Aorta (tissue), 5 donors: ENCODE data around the gene GMDS. TPM values are rescaled to one million over a fixed set of nuclear protein-coding genes. Genes with fewer than 3 reads are reported as not detected.

Experiments used
- ATAC-seq: fragments of 200-7000 bp; cut with Tn5 transposase; one replicate; pipeline ENCODE4 v1.9.1; 2022; ENCODE audit warnings: moderate library complexity; ENCODE audit not compliant: low FRiP score
- DNase-seq, 2 donors: peaks; one replicate each; pipeline ENCODE4 v3.0.0-alpha.2; 2020
- H3K27ac ChIP-seq, 2 donors: one replicate each; pipeline ENCODE4 v1.5.1; 2013; ENCODE audit warnings: low read length in 2 of 2, mild to moderate bottlenecking in 2 of 2, moderate library complexity in 2 of 2, control low read depth in 1 of 2, inconsistent platforms in 1 of 2, low read depth in 1 of 2
- H3K27me3 ChIP-seq, 2 donors: one replicate each; pipeline ENCODE4 v1.6.1; 2013; ENCODE audit warnings: control low read depth in 1 of 2, low read length in 1 of 2, mild to moderate bottlenecking in 1 of 2, moderate library complexity in 1 of 2; ENCODE audit not compliant: insufficient read depth in 2 of 2, control insufficient read depth in 1 of 2
- H3K36me3 ChIP-seq, 2 donors: one replicate each; pipeline ENCODE4 v1.6.1; 2013; ENCODE audit warnings: control low read depth in 1 of 2, low read length in 1 of 2, mild to moderate bottlenecking in 1 of 2; ENCODE audit not compliant: insufficient read depth in 2 of 2, control insufficient read depth in 1 of 2
- H3K4me1 ChIP-seq, 2 donors: one replicate each; pipeline ENCODE4 v1.6.1; 2013; ENCODE audit warnings: low read length in 2 of 2, control low read depth in 1 of 2, mild to moderate bottlenecking in 1 of 2, moderate library complexity in 1 of 2; ENCODE audit not compliant: insufficient read depth in 2 of 2, control insufficient read depth in 1 of 2
- H3K4me3 ChIP-seq, 2 donors: one replicate each; pipeline ENCODE4 v1.5.1; 2013; ENCODE audit warnings: low read length in 2 of 2, control low read depth in 1 of 2, mild to moderate bottlenecking in 1 of 2
- H3K9me3 ChIP-seq: one replicate; pipeline ENCODE4 v1.6.1; 2013; ENCODE audit warnings: mild to moderate bottlenecking, low read length; ENCODE audit not compliant: control insufficient read depth
- WGBS, 2 donors: extraction: QIAGEN DNeasy Blood & Tissue Kit; methylation state at CpG; one replicate each; pipeline ENCODE4 v1.1.7; 2013; 5-methylcytosine and 5-hydroxymethylcytosine counted together
- intact Hi-C, 2 donors: fragments of 100-400 bp; cut with DNase I; formaldehyde crosslinking; loops; one replicate each; pipeline versions ENCODE4 v1.14.2 to v1.15.0; 2022
- polyA plus RNA-seq, 2 donors: library from polyadenylated mRNA; stranded (reverse); fragments of 200-250 nt; gene quantifications; one replicate each; pipeline ENCODE4 v1.2.3, GENCODE V29; 2013
- total RNA-seq, 2 donors: library from RNA; stranded (reverse); fragmentation: NEBNext Ultra II Directional; extraction: Animal tissue kit (Norgen Biotek cat#: 25700); gene quantifications; one replicate each; pipeline ENCODE4 v1.2.1, GENCODE V29; 2021
- donor health status: healthy with polysubstance abuse.
- donor health status: Bipolar disorder and iron deficiency.
- donor health status: DM: no; HTN: no; CAD: no.
- donor health status: DM: no; HTN: no; CAD: no.
- donor health status: DM: yes; HTN: yes; CAD: no.

Gene GMDS
- total and polyA plus RNA-seq, 4 donors: 66.1 to 138 (median 84.9) TPM

- no peak for DNase-seq
- WGBS, 2 donors: 80 to 83% methylated on average over 2 of the region's 2 CpGs
- H3K27me3 ChIP-seq: no peaks in the 10 kb centered on the region
Measured at GRCh38 chr6:2073476-2073875, 171.9 kb downstream of the GMDS start.

GRCh38 chr6:2072453-2072852, 173.0 kb downstream of the GMDS start:
- no peaks in the 10 kb centered on the region for H3K36me3 ChIP-seq

More at GRCh38 chr6:2073476-2073875, 171.9 kb downstream of the GMDS start:
- ATAC-seq: no peak
- Histone ChIP-seq H3K4me1 (no peaks in the 10 kb centered on the region), H3K36me3 (no peaks in the 10 kb centered on the region), H3K4me3 (no peak overlapping the region), H3K9me3 (no peaks in the 10 kb centered on the region), H3K27ac (no peak overlapping the region)
- intact Hi-C loops: no loop called here

GRCh38 chr6:2063547-2063946, 181.9 kb downstream of the GMDS start:
- H3K9me3 ChIP-seq: no peaks in the 10 kb centered on the region
- no peak overlapping the region for H3K27ac ChIP-seq
- H3K27me3 ChIP-seq: no peaks in the 10 kb centered on the region
- H3K36me3 ChIP-seq: no peaks in the 10 kb centered on the region
- DNase-seq: no peak
- no peak overlapping the region for H3K4me3 ChIP-seq
- no peak for ATAC-seq
- H3K4me1 ChIP-seq: no peaks in the 10 kb centered on the region
- 8 to 13% methylated on average over 3 of the region's 3 CpGs for WGBS, 2 donors
- intact Hi-C loops: no loop called here

More at GRCh38 chr6:2072453-2072852, 173.0 kb downstream of the GMDS start:
- ATAC-seq: no peak
- no peak for DNase-seq
- Histone ChIP-seq H3K27me3 (no peaks in the 10 kb centered on the region), H3K9me3 (no peaks in the 10 kb centered on the region), H3K27ac (no peak overlapping the region), H3K4me1 (no peaks in the 10 kb centered on the region), H3K4me3 (no peak overlapping the region)
- intact Hi-C loops: no loop called here

GRCh38 chr6:2061880-2062279, 183.5 kb downstream of the GMDS start:
- Histone ChIP-seq H3K27ac (no peak overlapping the region), H3K27me3 (no peaks in the 10 kb centered on the region), H3K36me3 (no peaks in the 10 kb centered on the region), H3K9me3 (no peaks in the 10 kb centered on the region), H3K4me3 (no peak overlapping the region), H3K4me1 (no peaks in the 10 kb centered on the region)
- ATAC-seq (no peak), DNase-seq (no peak)
- WGBS, 2 donors: 84 to 93% methylated on average over 3 of the region's 3 CpGs
- intact Hi-C loops: no loop called here

GRCh38 chr6:2055911-2056310, 189.5 kb downstream of the GMDS start:
- Histone ChIP-seq H3K4me1 (no peaks in the 10 kb centered on the region), H3K4me3 (no peak overlapping the region), H3K9me3 (no peaks in the 10 kb centered on the region), H3K27ac (no peak overlapping the region), H3K36me3 (no peaks in the 10 kb centered on the region), H3K27me3 (no peaks in the 10 kb centered on the region)
- intact Hi-C loops: no loop called here
- ATAC-seq (no peak), DNase-seq (no peak)

GRCh38 chr6:2055143-2055542, 190.3 kb downstream of the GMDS start:
- intact Hi-C loops: no loop called here
- H3K4me1 ChIP-seq: no peaks in the 10 kb centered on the region
- H3K27ac ChIP-seq: no peak overlapping the region
- ATAC-seq (no peak), DNase-seq (no peak)
- H3K9me3 ChIP-seq: no peaks in the 10 kb centered on the region
- 83 to 87% methylated on average over 1 of the region's 1 CpG for WGBS, 2 donors
- H3K27me3 ChIP-seq: no peaks in the 10 kb centered on the region
- no peaks in the 10 kb centered on the region for H3K36me3 ChIP-seq
- H3K4me3 ChIP-seq: no peak overlapping the region

GRCh38 chr6:2054516-2055067, 190.8 kb downstream of the GMDS start:
- Histone ChIP-seq H3K27me3 (no peaks in the 10 kb centered on the region), H3K27ac (no peak overlapping the region), H3K4me1 (no peaks in the 10 kb centered on the region), H3K4me3 (no peak overlapping the region), H3K9me3 (no peaks in the 10 kb centered on the region), H3K36me3 (no peaks in the 10 kb centered on the region)
- ATAC-seq (no peak), DNase-seq (no peak)
- intact Hi-C loops: no loop called here
- 89 to 90% methylated on average over 4 of the region's 4 CpGs for WGBS, 2 donors

- DNase-seq: no peak
- no peaks in the 10 kb centered on the region for H3K9me3 ChIP-seq
- no peaks in the 10 kb centered on the region for H3K4me1 ChIP-seq
- H3K27me3 ChIP-seq: no peaks in the 10 kb centered on the region
- H3K27ac ChIP-seq: no peak overlapping the region
- no peak for ATAC-seq
- no peak overlapping the region for H3K4me3 ChIP-seq
- H3K36me3 ChIP-seq: no peaks in the 10 kb centered on the region
- intact Hi-C loops: no loop called here
Measured at GRCh38 chr6:2053691-2054090, 191.7 kb downstream of the GMDS start.

GRCh38 chr6:2047855-2048254, 197.6 kb downstream of the GMDS start:
- ATAC-seq (no peak), DNase-seq (no peak)
- intact Hi-C loops: no loop called here
- Histone ChIP-seq H3K27me3 (no peaks in the 10 kb centered on the region), H3K9me3 (no peaks in the 10 kb centered on the region), H3K36me3 (no peaks in the 10 kb centered on the region), H3K4me1 (no peaks in the 10 kb centered on the region), H3K27ac (no peak overlapping the region), H3K4me3 (no peak overlapping the region)
- 62 to 76% methylated on average over 2 of the region's 2 CpGs for WGBS, 2 donors
